Endothelial cell of umbilical vein (primary cell): ENCODE results near the gene DARS1. TPM values are rescaled to one million over a fixed set of nuclear protein-coding genes. Genes with fewer than 3 reads are reported as not detected.

Experiments used
- BruUV-seq: library from RNA; stranded (reverse); fragments of 400-500 nt; replicated peaks from 2 replicates; lab custom pipeline; 2021; lab: Mats Ljungman, UMichigan
- CTCF ChIA-PET: fragments of 300-600, 350-600 bp; sonication (Branson Sonifier 250); formaldehyde crosslinking; loops from one replicate; lab custom pipeline; 2021; ENCODE audit warnings: antibody characterized with exemption, inconsistent platforms; lab: Charles Lee
- POLR2A ChIA-PET: fragments of 300-600, 350-600 bp; sonication (Branson Sonifier 250); formaldehyde crosslinking; loops from one replicate; lab custom pipeline; 2021; ENCODE audit warnings: antibody characterized with exemption, inconsistent platforms; lab: Charles Lee
- DNase-seq: peaks from one replicate; pipeline ENCODE4 v3.0.0-alpha.2; 2011; ENCODE audit warnings: low read depth, low spot score
- FAIRE-seq: peaks from 2 replicates; lab custom pipeline; 2011; peaks lifted over from hg19 to GRCh38; lab: Jason Lieb, UNC
- H2AFZ ChIP-seq: 2 replicates; pipeline ENCODE4 v1.6.0; 2012; ENCODE audit warnings: low read depth, low read length, control low read depth, inconsistent platforms
- H3K27ac ChIP-seq: 2 replicates; pipeline ENCODE4 v1.5.1; 2011; ENCODE audit warnings: low read depth, mild to moderate bottlenecking, control low read depth, low read length, moderate library complexity; ENCODE audit not compliant: insufficient read depth
- H3K27me3 ChIP-seq, 2 experiments: 2 replicates each; pipeline versions ENCODE4 v1.6.0 to v1.6.1; 2011; ENCODE audit warnings: low read length in 2 of 2, mixed read lengths in 1 of 2; ENCODE audit not compliant: control insufficient read depth in 2 of 2, insufficient read depth in 2 of 2
- H3K36me3 ChIP-seq, 2 experiments: 2 replicates in 1 of 2; 3 replicates in 1 of 2; pipeline ENCODE4 v1.5.1; 2011; ENCODE audit warnings: low read length in 2 of 2, mild to moderate bottlenecking in 1 of 2, moderate library complexity in 1 of 2; ENCODE audit not compliant: control insufficient read depth in 2 of 2, insufficient read depth in 2 of 2; ENCODE audit errors: extremely low read depth in 1 of 2
- H3K4me1 ChIP-seq: 3 replicates; pipeline ENCODE4 v1.5.1; 2011; ENCODE audit warnings: mild to moderate bottlenecking, low read length; ENCODE audit not compliant: control insufficient read depth, insufficient read depth; ENCODE audit errors: extremely low read depth
- H3K4me2 ChIP-seq: 2 replicates; pipeline ENCODE4 v1.6.1; 2011; ENCODE audit warnings: low read length, control low read depth, mixed read lengths; ENCODE audit not compliant: insufficient read depth
- H3K4me3 ChIP-seq, 3 experiments: fragments of 200-600 bp in 1 of 3; sonication (generic), shearing (Covaris generic) in 1 of 3; replicated peaks in 1 of 3; 2 replicates each; pipeline ENCODE4 v1.5.1; 2011 to 2016; ENCODE audit warnings: control low read depth in 3 of 3, low read length in 3 of 3, mild to moderate bottlenecking in 2 of 3, inconsistent platforms in 1 of 3, low read depth in 1 of 3, moderate library complexity in 1 of 3; ENCODE audit not compliant: insufficient read depth in 1 of 3
- H3K79me2 ChIP-seq: 2 replicates; pipeline ENCODE4 v1.6.0; 2012; ENCODE audit warnings: low read length, inconsistent platforms; ENCODE audit not compliant: control insufficient read depth, insufficient read depth
- H3K9ac ChIP-seq: replicated peaks from 2 replicates; pipeline ENCODE3; 2011; ENCODE audit warnings: low read length, control low read depth; ENCODE audit not compliant: insufficient read depth; ENCODE audit errors: extremely low read depth
- H3K9me1 ChIP-seq: replicated peaks from 3 replicates; pipeline ENCODE4 v1.6.0; 2011; ENCODE audit warnings: mild to moderate bottlenecking, low read length; ENCODE audit not compliant: control insufficient read depth, insufficient read depth; ENCODE audit errors: extremely low read depth
- H3K9me3 ChIP-seq: replicated peaks from 2 replicates; pipeline ENCODE4 v1.5.1; 2012; ENCODE audit warnings: low read length, inconsistent platforms; ENCODE audit not compliant: control insufficient read depth, insufficient read depth
- H4K20me1 ChIP-seq: replicated peaks from 2 replicates; pipeline ENCODE3; 2011; ENCODE audit warnings: mild to moderate bottlenecking, low read length; ENCODE audit not compliant: control insufficient read depth, insufficient read depth; ENCODE audit errors: extremely low read depth
- CTCF ChIP-seq, 2 donors: IDR thresholded peaks; 1 replicate in 1 of 2; 2 replicates in 1 of 2; pipeline ENCODE4 v1.5.1; 2011; ENCODE audit warnings: low read length in 2 of 2, mild to moderate bottlenecking in 2 of 2, moderate library complexity in 2 of 2, control low read depth in 1 of 2, inconsistent platforms in 1 of 2, low read depth in 1 of 2; ENCODE audit not compliant: insufficient read depth in 1 of 2; ENCODE audit errors: extremely low read depth in 1 of 2
- EZH2 ChIP-seq: IDR thresholded peaks from 2 replicates; pipeline ENCODE4 v1.6.1; 2012; ENCODE audit warnings: borderline replicate concordance, low read depth, mild to moderate bottlenecking, moderate library complexity, low read length, inconsistent platforms; ENCODE audit not compliant: severe bottlenecking
- FOS ChIP-seq: IDR thresholded peaks from 2 replicates; pipeline ENCODE4 v1.6.1; 2011; ENCODE audit warnings: mild to moderate bottlenecking, low read length, moderate library complexity, borderline replicate concordance; ENCODE audit not compliant: insufficient read depth
- GATA2 ChIP-seq: IDR thresholded peaks from 2 replicates; pipeline ENCODE4 v1.7.0; 2011; ENCODE audit warnings: low read depth, mild to moderate bottlenecking, moderate library complexity, mixed read lengths, low read length; ENCODE audit not compliant: insufficient read length, insufficient read depth
- JUN ChIP-seq: IDR thresholded peaks from 2 replicates; pipeline ENCODE4 v1.6.1; 2011; ENCODE audit warnings: borderline replicate concordance, low read depth; ENCODE audit not compliant: insufficient read length, insufficient read depth
- MAX ChIP-seq: IDR thresholded peaks from 2 replicates; pipeline ENCODE4 v1.6.1; 2011; ENCODE audit not compliant: insufficient read depth, insufficient read length
- MYC ChIP-seq: IDR thresholded peaks from one replicate; pipeline ENCODE4 v1.6.1; 2011; ENCODE audit warnings: mild to moderate bottlenecking, low read depth, low read length
- POLR2A ChIP-seq: IDR thresholded peaks from 2 replicates; pipeline ENCODE4 v1.6.1; 2012; ENCODE audit warnings: low read depth, mild to moderate bottlenecking, control low read depth, low read length
- POLR2AphosphoS5 ChIP-seq: IDR thresholded peaks from 2 replicates; pipeline ENCODE4 v1.6.1; 2012; ENCODE audit warnings: low read depth, mild to moderate bottlenecking, control low read depth, low read length, moderate library complexity; ENCODE audit not compliant: insufficient read depth
- dilution Hi-C: fragments of 300-500 bp; cut with MboI; formaldehyde crosslinking; loops from one replicate; pipeline ENCODE4 v1.15.0; 2019; ENCODE audit warnings: low sequenced_read_pairs; ENCODE audit not compliant: extremely low pct_ligation_motif_present
- intact Hi-C: fragments of 100-400 bp; cut with micrococcal nuclease; formaldehyde crosslinking; loops from one replicate; pipeline ENCODE4 v1.10.0; 2022
- polyA plus RNA-seq, 4 experiments: library from polyadenylated mRNA; depleted of rRNA in 3 of 4; stranded (reverse) in 3 of 4; unstranded in 1 of 4; fragments of >200 nt; gene quantifications; 2 replicates each; pipeline versions ENCODE4 v1.2.1 to v1.2.3, GENCODE V29; 2011 to 2012; ENCODE audit warnings: missing spikeins in 1 of 4
- total RNA-seq: library from RNA; stranded (reverse); gene quantifications from 2 replicates; pipeline ENCODE4 v1.2.3, GENCODE V29; 2021

Gene DARS1
- total and polyA plus RNA-seq, 2 donors (not counting 3 experiments of a cell fraction or from before 2014, with no cell fraction given), result 20.9 to 41.5 TPM

- no peak overlapping the region for H3K27ac ChIP-seq
- no peaks in the 10 kb centered on the region for H3K9me3 ChIP-seq
- peaks cover 13 to 35% of the 10 kb centered on the region in 2 experiments for H3K27me3 ChIP-seq
- TF ChIP-seq EZH2, result no peak
- no peak for TF ChIP-seq MYC
- no peak for TF ChIP-seq JUN
- TF ChIP-seq POLR2A, result no peak
- no peak for TF ChIP-seq MAX
- no peak for TF ChIP-seq FOS
- no peak for TF ChIP-seq POLR2AphosphoS5
- TF ChIP-seq GATA2, result no peak
- TF ChIP-seq CTCF (IDR thresholded peaks at IDR 0.05; ENCODE audit: extremely low read depth in 1 of 2, insufficient read depth in 1 of 2, low read depth in 1 of 2, low read length in 2 of 2), result no peak
- H3K9me1 ChIP-seq, result no peaks in the 10 kb centered on the region
- no peaks in the 10 kb centered on the region for H3K36me3 ChIP-seq
- ChIA-PET POLR2A (no interaction called here), CTCF (no interaction called here)
- no peak overlapping the region for H2AFZ ChIP-seq
- no peaks in the 10 kb centered on the region for H3K4me1 ChIP-seq
- no peak overlapping the region for H3K9ac ChIP-seq
- FAIRE-seq, result no peak
- H3K4me3 ChIP-seq, result no peak overlapping the region
- dilution Hi-C loops, result no loop called here
- no TSS peak for BruUV-seq
- no peak for DNase-seq
- intact Hi-C loops, result no loop called here
- H3K79me2 ChIP-seq, result no peaks in the 10 kb centered on the region
- H4K20me1 ChIP-seq, result no peaks in the 10 kb centered on the region
- no peak overlapping the region for H3K4me2 ChIP-seq
Observed at GRCh38 chr2:136032192-136032591, 46.8 kb upstream of the DARS1 start.
